Effector memory CD4-positive, alpha-beta T cell (primary cell): ENCODE data around the gene BAD.
A peak's percentile ranks its signal among the peaks of the same experiment; 100 is the strongest.
"Not testable (repeated sequence)": the region's sequence is repeated elsewhere in the genome, so short reads cannot be mapped to it uniquely, and the experiment has no call there.

ENCODE experiments used
- DNase-seq, 3 donors: peaks; one replicate each; pipeline ENCODE4 v3.0.0-alpha.2; 2020
- H3K27ac ChIP-seq: 2 replicates; pipeline ENCODE4 v1.7.0; 2013; ENCODE audit warnings: mild to moderate bottlenecking, low read length, moderate library complexity; ENCODE audit not compliant: insufficient read depth, poor library complexity, severe bottlenecking
- H3K27me3 ChIP-seq: replicated peaks from 2 replicates; pipeline ENCODE4 v1.7.0; 2013; ENCODE audit warnings: mild to moderate bottlenecking, low read length; ENCODE audit not compliant: insufficient read depth, control insufficient read depth, poor library complexity, severe bottlenecking
- H3K36me3 ChIP-seq: 2 replicates; pipeline ENCODE4 v1.7.0; 2013; ENCODE audit warnings: mild to moderate bottlenecking, low read length, moderate library complexity; ENCODE audit not compliant: control insufficient read depth, insufficient read depth
- H3K4me1 ChIP-seq: 2 replicates; pipeline ENCODE4 v1.7.0; 2013; ENCODE audit warnings: low read length, mild to moderate bottlenecking; ENCODE audit not compliant: control insufficient read depth, insufficient read depth, poor library complexity, severe bottlenecking
- H3K4me3 ChIP-seq: 2 replicates; pipeline ENCODE4 v1.7.0; 2013; ENCODE audit warnings: low read length, low read depth, mild to moderate bottlenecking; ENCODE audit not compliant: insufficient read depth, poor library complexity, severe bottlenecking
- H3K9me3 ChIP-seq: 2 replicates; pipeline ENCODE4 v1.7.0; 2013; ENCODE audit warnings: mild to moderate bottlenecking, low read length, moderate library complexity; ENCODE audit not compliant: control insufficient read depth
- total RNA-seq, 3 donors: gene quantifications; one replicate each; lab custom pipeline; 2026; lab: John Stamatoyannopoulos, UW

BAD gene
- 20.2 to 28.8 (median 24.4) reads per million in 3 donors for total RNA-seq

DNA sequence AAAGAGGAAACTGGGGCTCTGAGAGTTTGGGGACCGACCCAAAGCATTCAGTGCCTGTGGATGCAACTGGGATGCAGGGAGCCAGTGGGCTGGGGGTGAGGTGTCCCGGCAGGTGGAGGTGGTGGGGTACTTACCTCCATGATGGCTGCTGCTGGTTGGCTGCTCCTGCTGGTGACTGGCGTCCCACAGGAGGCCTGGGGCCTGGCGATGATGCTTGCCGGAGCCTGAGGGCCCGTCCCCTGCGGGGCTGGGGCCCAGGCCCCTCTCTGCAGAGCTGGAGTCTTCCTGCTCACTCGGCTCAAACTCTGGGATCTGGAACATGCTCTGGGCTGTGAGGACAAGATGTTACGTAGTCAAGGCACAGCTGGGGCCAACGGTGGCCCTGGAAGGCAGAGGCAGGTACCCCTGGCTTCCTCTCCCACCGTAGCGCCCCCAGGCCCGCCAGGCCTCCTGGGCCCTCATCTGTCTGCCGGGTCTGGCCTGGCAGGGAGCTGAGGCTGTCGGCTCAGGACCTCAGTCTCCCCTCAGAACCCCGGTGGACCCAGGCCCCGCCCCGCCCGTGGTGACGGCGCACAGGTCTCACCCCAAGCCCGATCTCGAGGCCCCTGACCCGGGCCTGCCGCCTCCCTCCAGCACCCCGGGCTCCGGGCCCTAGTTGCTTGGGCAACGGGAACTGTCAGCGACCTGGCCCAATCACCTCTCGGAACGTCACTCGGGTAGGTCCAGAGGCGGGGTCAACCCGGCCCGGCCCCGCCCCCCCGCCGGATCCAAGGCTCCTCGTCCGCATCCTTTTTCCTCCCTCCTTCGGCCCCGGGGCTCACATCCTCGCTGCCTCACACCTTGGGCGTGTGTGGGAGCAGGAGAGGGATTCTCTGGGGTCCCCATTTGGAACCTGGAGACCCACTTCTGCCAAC is at the start of gene BAD:
Gene BAD, minus strand, starts transcription at position 618 of the 914 bp plus-strand sequence. Its CDS starts 297 bp downstream, at position 321.
- H3K4me3 ChIP-seq, result peak within 1 kb of the TSS; percentile 92
- DNase-seq, result peak; percentile 90 to 93 (median 90)

DNA sequence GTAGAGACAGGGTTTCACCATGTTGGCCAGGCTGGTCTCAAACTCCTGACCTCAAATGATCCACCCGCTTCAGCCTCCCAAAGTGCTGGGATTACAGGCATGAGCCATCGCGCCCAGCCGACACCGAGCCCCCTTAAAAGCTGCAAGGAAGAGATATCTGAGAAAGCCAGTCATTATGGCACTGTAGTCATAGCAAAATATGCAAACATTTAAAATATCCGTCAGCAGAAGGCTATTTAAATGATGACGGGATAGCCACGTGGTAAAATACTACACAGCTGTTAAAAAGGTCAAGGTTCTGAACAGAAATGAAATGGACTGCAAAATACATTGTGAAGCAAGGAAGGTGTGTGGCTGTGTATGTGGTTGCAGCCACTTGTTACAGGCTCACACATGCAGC is 49.1 kb upstream of the BAD start:
- Histone ChIP-seq H3K9me3 (no peaks in the 10 kb centered on the region), H3K27ac (no peak overlapping the region), H3K4me3 (no peak overlapping the region), H3K36me3 (peaks cover 5% of the 10 kb centered on the region), H3K4me1 (peaks cover 7% of the 10 kb centered on the region), H3K27me3 (no peaks in the 10 kb centered on the region)
- no peak for DNase-seq

More for the DNA sequence above, at the start of gene BAD:
- H3K27me3 ChIP-seq, result no peaks in the 10 kb centered on the region
- H3K36me3 ChIP-seq, result peaks cover 6% of the 10 kb centered on the region
- H3K9me3 ChIP-seq, result no peaks in the 10 kb centered on the region
- peak within 1 kb of the TSS; percentile 100 for H3K27ac ChIP-seq
- H3K4me1 ChIP-seq, result peaks cover 14% of the 10 kb centered on the region

DNA sequence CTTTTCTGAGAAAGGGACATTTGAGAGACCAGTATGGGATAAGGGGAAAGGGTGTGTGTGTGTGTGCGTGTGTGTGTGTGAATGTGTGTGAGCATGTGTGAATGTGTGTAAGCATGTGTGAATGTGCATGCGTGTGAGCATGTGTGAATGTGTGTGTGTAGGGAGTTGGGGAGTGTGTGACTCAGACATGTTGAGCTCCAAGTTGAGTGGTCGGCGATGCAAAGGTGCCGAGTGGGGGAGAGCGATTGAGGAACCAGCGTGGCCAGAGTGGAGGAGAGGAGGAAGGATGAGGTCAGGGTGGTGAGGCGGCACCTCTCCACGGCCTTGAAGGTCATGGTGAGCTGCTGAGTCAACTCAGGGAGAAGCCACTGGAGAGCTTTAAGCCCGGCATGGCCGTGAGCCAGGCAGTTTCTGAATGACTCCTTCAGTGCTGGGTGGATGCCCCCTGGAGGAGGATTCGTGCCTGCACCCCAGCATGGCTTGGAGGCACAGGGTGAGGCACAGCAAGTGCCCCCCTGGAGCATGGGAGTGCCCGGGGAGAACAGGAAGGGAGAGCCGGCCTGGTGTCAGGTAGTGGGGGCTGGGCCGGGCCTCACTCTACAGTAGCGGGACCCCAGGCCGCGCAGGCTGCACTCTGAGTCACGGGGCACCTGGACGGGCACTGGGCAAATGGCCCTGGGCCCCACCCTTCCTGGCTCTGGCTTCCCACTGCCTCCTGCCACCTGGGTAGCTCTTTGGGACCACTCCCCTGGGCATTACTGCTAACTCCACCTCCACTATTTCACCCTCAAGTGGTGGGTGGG is 47.3 kb upstream of the BAD start:
- Histone ChIP-seq H3K4me1 (peaks cover 7% of the 10 kb centered on the region), H3K36me3 (no peaks in the 10 kb centered on the region), H3K4me3 (no peak overlapping the region), H3K27me3 (no peaks in the 10 kb centered on the region), H3K27ac (no peak overlapping the region), H3K9me3 (no peaks in the 10 kb centered on the region)
- peak; percentile 34 to 49 (median 43) for DNase-seq

- H3K36me3 ChIP-seq, result no peaks in the 10 kb centered on the region
- H3K4me3 ChIP-seq, result no peak overlapping the region
- no peaks in the 10 kb centered on the region for H3K27me3 ChIP-seq
- H3K27ac ChIP-seq, result no peak overlapping the region
- H3K9me3 ChIP-seq, result no peaks in the 10 kb centered on the region
- no peak for DNase-seq
- peaks cover 7% of the 10 kb centered on the region for H3K4me1 ChIP-seq
These were observed 46.4 kb upstream of the BAD start for GRCh38 chr11:64330888-64331287.

DNA sequence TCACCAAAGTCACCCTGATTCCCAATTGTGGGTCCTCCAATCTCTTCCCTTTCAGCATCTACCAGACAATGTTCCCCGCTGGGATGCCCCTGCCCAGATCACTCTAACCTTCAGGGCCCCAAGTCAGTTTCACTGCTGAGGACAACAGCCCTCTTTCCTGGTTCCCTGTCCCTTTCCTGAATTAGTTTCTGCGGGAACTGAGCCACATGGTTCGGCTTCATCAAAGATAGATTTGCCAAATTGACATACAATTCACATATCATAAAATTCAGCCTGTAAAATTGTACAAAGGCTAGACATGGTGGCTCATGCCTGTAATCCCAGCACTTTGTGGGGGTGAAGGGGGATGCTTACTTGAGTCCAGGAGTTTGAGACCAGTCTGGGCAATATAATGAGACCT is 43.5 kb upstream of the BAD start:
- DNase-seq, result no peak
- H3K36me3 ChIP-seq, result no peaks in the 10 kb centered on the region

DNA sequence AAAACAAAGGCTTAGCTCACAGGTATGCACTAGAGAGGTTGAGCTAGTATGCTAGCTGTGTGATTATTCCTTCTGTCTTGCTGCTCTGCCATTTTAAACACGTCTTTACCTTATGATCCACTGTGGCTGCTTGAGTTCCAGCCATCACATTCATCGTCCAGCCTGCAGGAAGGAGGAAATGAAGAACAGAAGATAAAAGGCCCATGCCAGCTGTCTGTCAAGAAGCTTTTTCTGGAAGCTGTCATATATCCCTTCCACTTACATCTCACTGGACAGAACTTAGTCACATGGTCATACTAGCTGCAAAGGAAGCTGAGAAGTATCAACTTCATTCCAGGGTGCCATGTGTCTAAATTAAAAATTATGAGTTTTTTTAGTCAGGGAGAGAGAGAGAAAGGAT is 42.9 kb upstream of the BAD start:
- DNase-seq, result no peak
- Histone ChIP-seq H3K9me3 (no peaks in the 10 kb centered on the region), H3K36me3 (no peaks in the 10 kb centered on the region), H3K4me1 (peaks cover 7% of the 10 kb centered on the region), H3K27me3 (no peaks in the 10 kb centered on the region), H3K4me3 (no peak overlapping the region), H3K27ac (no peak overlapping the region)

More for the DNA sequence above, 43.5 kb upstream of the BAD start:
- Histone ChIP-seq H3K4me1 (peaks cover 7% of the 10 kb centered on the region), H3K27ac (no peak overlapping the region), H3K9me3 (no peaks in the 10 kb centered on the region), H3K27me3 (no peaks in the 10 kb centered on the region), H3K4me3 (no peak overlapping the region)

GRCh38 chr11:64324692-64325469 is 40.4 kb upstream of the BAD start:
- Histone ChIP-seq H3K4me1 (no peaks in the 10 kb centered on the region), H3K36me3 (no peaks in the 10 kb centered on the region), H3K27ac (no peak overlapping the region), H3K9me3 (no peaks in the 10 kb centered on the region), H3K4me3 (no peak overlapping the region), H3K27me3 (no peaks in the 10 kb centered on the region)
- DNase-seq, result no peak

- H3K27ac ChIP-seq, result not testable (repeated sequence)
These were observed 39.5 kb upstream of the BAD start for GRCh38 chr11:64323984-64324383.

GRCh38 chr11:64323373-64323772 is 38.9 kb upstream of the BAD start:
- Histone ChIP-seq H3K4me1 (peaks cover 7% of the 10 kb centered on the region), H3K4me3 (no peak overlapping the region), H3K9me3 (no peaks in the 10 kb centered on the region), H3K27ac (no peak overlapping the region), H3K27me3 (no peaks in the 10 kb centered on the region), H3K36me3 (no peaks in the 10 kb centered on the region)
- no peak for DNase-seq

More at GRCh38 chr11:64323984-64324383, 39.5 kb upstream of the BAD start:
- not testable (repeated sequence) for H3K27me3 ChIP-seq, H3K4me1 ChIP-seq, H3K4me3 ChIP-seq, DNase-seq, H3K36me3 ChIP-seq, H3K9me3 ChIP-seq
